GM12878 (cell line): ENCODE measurements around the gene MTHFD1L. TPM values are rescaled to one million over a fixed set of nuclear protein-coding genes. Genes with fewer than 3 reads are reported as not detected.

Experiments
- ATAC-seq: fragments of 200-7000 bp; cut with Tn5 transposase; 3 replicates; pipeline ENCODE4 v1.9.1; 2020; ENCODE audit warnings: mild to moderate bottlenecking, moderate library complexity
- BruUV-seq: library from RNA; stranded (reverse); fragments of 400-500 nt; replicated peaks from 2 replicates; lab custom pipeline; 2021; lab: Mats Ljungman, UMichigan
- CTCF ChIA-PET: fragments of 300-600 bp; sonication (Branson Sonifier 250); formaldehyde crosslinking; extraction: SDS; loops from one replicate; lab custom pipeline; 2021; ENCODE audit warnings: inconsistent platforms; lab: Yijun Ruan, JAX
- POLR2A ChIA-PET: fragments of 350-600 bp; formaldehyde crosslinking; extraction: SDS; loops from one replicate; lab custom pipeline; 2021; ENCODE audit warnings: inconsistent platforms; lab: Charles Lee
- RAD21 ChIA-PET: fragments of 300-600 bp; sonication (Branson Sonifier 250); formaldehyde crosslinking; loops from one replicate; lab custom pipeline; 2023; ENCODE audit warnings: antibody characterized with exemption; ENCODE audit not compliant: unreplicated experiment; lab: Charles Lee
- SMC1A ChIA-PET: fragments of 300-600 bp; sonication (Branson Sonifier 250); formaldehyde crosslinking; loops from one replicate; lab custom pipeline; 2023; ENCODE audit not compliant: unreplicated experiment, uncharacterized antibody; lab: Charles Lee
- DNase-seq: peaks from one replicate; pipeline ENCODE4 v3.0.0-alpha.2; 2011; ENCODE audit warnings: low read depth, low spot score
- FAIRE-seq: peaks from 3 replicates; lab custom pipeline; 2011; peaks lifted over from hg19 to GRCh38; lab: Jason Lieb, UNC
- H2AFZ ChIP-seq: 2 replicates; pipeline ENCODE4 v1.6.0; 2011; ENCODE audit warnings: low read depth, low read length, control low read depth; ENCODE audit not compliant: control insufficient read depth
- H3K27ac ChIP-seq: 2 replicates; pipeline ENCODE4 v1.5.1; 2011; ENCODE audit warnings: control low read depth; ENCODE audit not compliant: control insufficient read depth, insufficient read depth
- H3K27me3 ChIP-seq, 2 experiments: replicated peaks in 1 of 2; 2 replicates each; pipeline versions ENCODE4 v1.6.0 to v1.6.1; 2011; ENCODE audit warnings: low read length in 1 of 2; ENCODE audit not compliant: control insufficient read depth in 2 of 2, insufficient read depth in 2 of 2
- H3K36me3 ChIP-seq, 2 experiments: 2 replicates each; pipeline ENCODE4 v1.5.1; 2011; ENCODE audit warnings: low read length in 1 of 2; ENCODE audit not compliant: control insufficient read depth in 2 of 2, insufficient read depth in 2 of 2
- H3K4me1 ChIP-seq: 2 replicates; pipeline ENCODE4 v1.6.1; 2011; ENCODE audit warnings: mild to moderate bottlenecking, low read length, moderate library complexity, mixed read lengths; ENCODE audit not compliant: control insufficient read depth, insufficient read depth
- H3K4me2 ChIP-seq: 2 replicates; pipeline ENCODE4 v1.6.0; 2011; ENCODE audit warnings: control low read depth; ENCODE audit not compliant: control insufficient read depth, insufficient read depth
- H3K4me3 ChIP-seq: fragments of 200-600 bp; sonication (generic); 2 replicates; pipeline ENCODE4 v1.5.1; 2016
- H3K79me2 ChIP-seq: 2 replicates; pipeline ENCODE4 v1.6.0; 2011; ENCODE audit warnings: low read length; ENCODE audit not compliant: control insufficient read depth, insufficient read depth
- H3K9ac ChIP-seq: 2 replicates; pipeline ENCODE4 v1.8.0; 2011; ENCODE audit warnings: low read length, control low read depth, mixed read lengths; ENCODE audit not compliant: control insufficient read depth, insufficient read depth
- H3K9me3 ChIP-seq: replicated peaks from 3 replicates; pipeline ENCODE4 v1.5.1; 2011; ENCODE audit warnings: mild to moderate bottlenecking, low read length; ENCODE audit not compliant: control insufficient read depth, insufficient read depth
- H4K20me1 ChIP-seq: 2 replicates; pipeline ENCODE4 v1.6.0; 2011; ENCODE audit not compliant: control insufficient read depth, insufficient read depth
- ATF3 ChIP-seq: IDR thresholded peaks from 2 replicates; pipeline ENCODE4 v1.6.1; 2011; ENCODE audit warnings: low read depth, mild to moderate bottlenecking, low read length, moderate library complexity, borderline replicate concordance; ENCODE audit errors: extremely low read depth
- E4F1 ChIP-seq: fragments of 450-650 bp; IDR thresholded peaks from 2 replicates; pipeline ENCODE4 v1.6.1; 2018; ENCODE audit warnings: borderline replicate concordance, mild to moderate bottlenecking; ENCODE audit not compliant: partially characterized antibody
- FOXK2 ChIP-seq: fragments of 450-650 bp; IDR thresholded peaks from 2 replicates; pipeline ENCODE4 v1.6.1; 2017; ENCODE audit warnings: mild to moderate bottlenecking, moderate library complexity
- GATAD2B ChIP-seq: fragments of 450-650 bp; conservative IDR thresholded peaks from 2 replicates; pipeline ENCODE4 v1.6.1; 2017; ENCODE audit warnings: low read depth, mild to moderate bottlenecking, moderate library complexity
- HSF1 ChIP-seq: fragments of 150-350 bp; IDR thresholded peaks from 2 replicates; pipeline ENCODE4 v1.6.1; 2014; ENCODE audit warnings: mild to moderate bottlenecking, low read depth, low read length
- IKZF2 ChIP-seq, 2 experiments: fragments of 450-650 bp; IDR thresholded peaks; 2 replicates each; pipeline ENCODE4 v1.6.1; 2017; ENCODE audit warnings: mild to moderate bottlenecking in 2 of 2, moderate library complexity in 2 of 2
- JUNB ChIP-seq: IDR thresholded peaks from 2 replicates; pipeline ENCODE4 v1.6.1; 2016; ENCODE audit warnings: antibody characterized with exemption, mild to moderate bottlenecking
- JUND ChIP-seq: IDR thresholded peaks from 2 replicates; pipeline ENCODE4 v1.6.1; 2012; ENCODE audit warnings: low read depth, mild to moderate bottlenecking, low read length, improper control_type of control experiment, moderate library complexity
- NBN ChIP-seq: fragments of 450-650 bp; IDR thresholded peaks from 2 replicates; pipeline ENCODE4 v1.6.1; 2016
- NR2F1 ChIP-seq: fragments of 450-650 bp; conservative IDR thresholded peaks from 2 replicates; pipeline ENCODE4 v1.6.1; 2017; ENCODE audit warnings: mild to moderate bottlenecking
- SIX5 ChIP-seq: IDR thresholded peaks from 2 replicates; pipeline ENCODE4 v1.6.1; 2011; ENCODE audit warnings: mild to moderate bottlenecking, low read depth, low read length, moderate library complexity; ENCODE audit not compliant: severe bottlenecking
- SP1 ChIP-seq: IDR thresholded peaks from one replicate; pipeline ENCODE4 v1.6.1; 2011; ENCODE audit warnings: low read depth, low read length
- SREBF2 ChIP-seq: IDR thresholded peaks from 2 replicates; pipeline ENCODE4 v1.6.1; 2012; ENCODE audit warnings: mild to moderate bottlenecking, low read length
- SUZ12 ChIP-seq: fragments of 200-600 bp; sonication (generic); IDR thresholded peaks from one replicate; pipeline ENCODE4 v1.6.1; 2018; ENCODE audit warnings: antibody characterized with exemption, mild to moderate bottlenecking; ENCODE audit not compliant: unreplicated experiment
- TCF12 ChIP-seq: IDR thresholded peaks from 2 replicates; pipeline ENCODE4 v1.6.1; 2011; ENCODE audit warnings: low read depth, mild to moderate bottlenecking, low read length
- ZNF217 ChIP-seq: fragments of 450-650 bp; IDR thresholded peaks from 2 replicates; pipeline ENCODE4 v1.6.1; 2017; ENCODE audit warnings: antibody characterized with exemption, mild to moderate bottlenecking
- ZNF274 ChIP-seq: IDR thresholded peaks from one replicate; pipeline ENCODE4 v1.8.0; 2011; ENCODE audit not compliant: insufficient read length, insufficient read depth
- WGBS: methylation state at CpG from one replicate; pipeline ENCODE4 v1.1.6; 2016; ENCODE audit warnings: low lambda C conversion rate; ENCODE audit not compliant: insufficient replicate concordance, insufficient coverage; ENCODE audit errors: missing lambda C conversion rate; 5-methylcytosine and 5-hydroxymethylcytosine counted together
- in situ Hi-C: fragments of 300-500 bp; cut with MboI; formaldehyde crosslinking; loops from 9 replicates; pipeline ENCODE4 v1.14.3; 2018; ENCODE audit warnings: mixed read lengths
- intact Hi-C: fragments of 100-400 bp; cut with micrococcal nuclease; formaldehyde crosslinking; loops from one replicate; pipeline ENCODE4 v1.14.2; 2022; ENCODE audit not compliant: unreplicated experiment
- polyA plus RNA-seq, 11 experiments: library from polyadenylated mRNA; depleted of rRNA in 4 of 11; unstranded in 6 of 11; stranded (reverse) in 5 of 11; fragments of >200 nt; fragmentation: Nextera tagmentation in 4 of 11; fragmentation: Illumina TruSeq in 1 of 11; extraction: Ambion mirVana in 4 of 11; extraction: Trizol in 1 of 11; gene quantifications; 1 replicate in 1 of 11; 2 replicates in 10 of 11; pipeline versions ENCODE4 v1.2.1 to v1.2.3, GENCODE V29; 2011 to 2016; ENCODE audit warnings: inconsistent platforms in 2 of 11, missing spikeins in 2 of 11, low read depth in 1 of 11
- total RNA-seq, 4 experiments: library from RNA; depleted of rRNA in 3 of 4; stranded (reverse); fragments of >200 nt in 3 of 4; fragmentation: Illumina TruSeq in 1 of 4; extraction: Trizol in 1 of 4; gene quantifications; 2 replicates each; pipeline versions ENCODE4 v1.2.1 to v1.2.3, GENCODE V29; 2013 to 2021

The MTHFD1L gene
- total and polyA plus RNA-seq, 10 of the 15 experiments (the other 5 are each of a cell fraction or from before 2014, with no cell fraction given) = 11.7 to 75.5 (median 28.8) TPM

- no peaks in the 10 kb centered on the region for H3K4me1 ChIP-seq
- no peak for ATAC-seq
- 99% methylated on average over 7 of the region's 7 CpGs for WGBS
- in situ Hi-C loops (no loop called here), intact Hi-C loops (no loop called here)
- H2AFZ ChIP-seq = no peak overlapping the region
- no peak overlapping the region for H3K4me2 ChIP-seq
- TSS peak; percentile 45 for BruUV-seq
- CTCF ChIA-PET = interaction anchor here (1.2 kb wide), 1 partner anchor 24 kb away, joined by 3 read pairs; no protein-coding TSS in a partner anchor
- no peaks in the 10 kb centered on the region for H3K27me3 ChIP-seq
- no peaks in the 10 kb centered on the region for H4K20me1 ChIP-seq
- RAD21 ChIA-PET = no interaction called here
- POLR2A ChIA-PET = no interaction called here
- no peak for FAIRE-seq
- H3K9ac ChIP-seq = no peak overlapping the region
- TF ChIP-seq ZNF217 (no peak), IKZF2 (IDR thresholded peaks at IDR 0.05) (no peak), SIX5 (no peak), E4F1 (no peak), SUZ12 (no peak), SREBF2 (no peak), JUND (no peak), JUNB (no peak), NBN (no peak), ZNF274 (no peak), NR2F1 (no peak), HSF1 (no peak), GATAD2B (no peak), TCF12 (no peak), FOXK2 (no peak), SP1 (no peak), ATF3 (no peak)
- SMC1A ChIA-PET = no interaction called here
- no peaks in the 10 kb centered on the region for H3K79me2 ChIP-seq
- H3K4me3 ChIP-seq = no peak overlapping the region
- DNase-seq = no peak
- H3K27ac ChIP-seq = no peak overlapping the region
- H3K36me3 ChIP-seq = peaks cover 4% of the 10 kb centered on the region in 2 experiments; a peak in 2 of 4 replicates
- H3K9me3 ChIP-seq = no peaks in the 10 kb centered on the region
Measured at GRCh38 chr6:151038616-151039015, 173.1 kb downstream of the MTHFD1L start.
